Kidney (tissue), 14 donors: ENCODE measurements around the gene DCUN1D3. TPM values are rescaled to one million over a fixed set of nuclear protein-coding genes. Genes with fewer than 3 reads are reported as not detected.

Experiments used
- DNase-seq, 5 donors: peaks; one replicate each; pipeline ENCODE4 v3.0.0-alpha.2; 2013 to 2020
- FAIRE-seq: peaks from 2 replicates; lab custom pipeline; 2012; peaks lifted over from hg19 to GRCh38; lab: Jason Lieb, UNC
- H3K27ac ChIP-seq, 2 donors: one replicate each; pipeline ENCODE4 v1.7.0; 2013; ENCODE audit warnings: low read depth in 2 of 2, low read length in 2 of 2, inconsistent platforms in 1 of 2
- H3K27me3 ChIP-seq: one replicate; pipeline ENCODE4 v1.7.1; 2013; ENCODE audit warnings: low read length, inconsistent platforms; ENCODE audit not compliant: control insufficient read depth, insufficient read depth
- H3K36me3 ChIP-seq, 3 donors: one replicate each; pipeline versions ENCODE4 v1.7.0 to v1.7.1; 2013; ENCODE audit warnings: low read length in 3 of 3, control low read depth in 1 of 3, inconsistent platforms in 1 of 3; ENCODE audit not compliant: insufficient read depth in 3 of 3, control insufficient read depth in 2 of 3
- H3K4me1 ChIP-seq, 3 donors: one replicate each; pipeline versions ENCODE4 v1.7.0 to v1.7.1; 2013; ENCODE audit warnings: low read length in 3 of 3, inconsistent platforms in 1 of 3, low read depth in 1 of 3; ENCODE audit not compliant: control insufficient read depth in 2 of 3, insufficient read depth in 2 of 3
- H3K4me3 ChIP-seq, 3 donors: one replicate each; pipeline versions ENCODE4 v1.7.0 to v1.8.1; 2013; ENCODE audit warnings: low read length in 3 of 3, control low read depth in 1 of 3, inconsistent platforms in 1 of 3
- H3K9ac ChIP-seq, 3 donors: one replicate each; pipeline versions ENCODE4 v1.7.0 to v1.7.1; 2013; ENCODE audit warnings: low read length in 3 of 3, control low read depth in 1 of 3, inconsistent platforms in 1 of 3
- H3K9me3 ChIP-seq, 3 donors: one replicate each; pipeline versions ENCODE4 v1.7.0 to v1.7.1; 2013; ENCODE audit warnings: low read length in 3 of 3, control low read depth in 1 of 3, inconsistent platforms in 1 of 3; ENCODE audit not compliant: control insufficient read depth in 2 of 3, insufficient read depth in 1 of 3
- intact Hi-C: fragments of 100-400 bp; cut with DNase I; formaldehyde crosslinking; loops from one replicate; pipeline ENCODE4 v1.11.1; 2022
- polyA plus RNA-seq: library from polyadenylated mRNA; stranded (reverse); fragments of 350-450 nt; fragmentation: Illumina TruSeq; extraction: RNeasy Lipid Tissue Mini Kit (QIAGEN cat#74804); gene quantifications from one replicate; pipeline ENCODE4 v1.2.3, GENCODE V29; 2014; ENCODE audit warnings: low read depth, low replicate concordance; ENCODE audit not compliant: insufficient read depth
- total RNA-seq: library from RNA; stranded (reverse); fragmentation: NEBNext Ultra II Directional; extraction: Animal tissue kit (Norgen Biotek cat#: 25700); gene quantifications from one replicate; pipeline ENCODE4 v1.2.1, GENCODE V29; 2021
- TF ChIP-seq, protein P1 (sequence below): IDR thresholded peaks from 3 replicates; pipeline ENCODE4 v1.5.1; 2012; ENCODE audit warnings: mild to moderate bottlenecking, moderate library complexity, borderline replicate concordance; ENCODE audit not compliant: insufficient read depth; ENCODE audit errors: extremely low read depth
- donor health status: control.
- donor health status: control.
- donor health status: control.
- donor health status: control.
- donor health status: control.
- donor health status: DM: yes; HTN: yes; CAD: no.
- donor health status: Normal renal cell carcinoma (clear cell type).

DCUN1D3 gene
- total and polyA plus RNA-seq, 2 donors from 2014 or later = 3.5 to 16.3 TPM

DNA sequence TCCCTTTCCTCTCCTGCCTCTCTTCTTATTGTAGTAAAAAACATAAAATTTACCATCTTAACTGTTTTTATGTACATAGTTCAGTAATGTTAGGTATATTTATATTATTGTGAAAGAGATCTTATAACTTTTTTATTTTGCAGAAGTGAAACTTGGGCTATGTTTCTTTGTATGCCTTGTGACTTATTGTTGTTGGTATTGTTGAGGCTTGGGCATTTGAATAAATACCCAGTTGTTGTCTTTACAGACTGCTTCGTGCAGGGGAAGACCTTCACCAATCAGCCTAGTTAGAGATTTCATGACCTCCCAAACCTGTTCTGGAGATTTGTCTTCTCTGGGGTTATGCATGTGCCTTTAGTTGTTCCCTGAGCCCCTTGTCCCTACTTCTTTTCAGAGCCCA is 61.9 kb downstream of the DCUN1D3 start:
- H3K9ac ChIP-seq = no peak overlapping the region
- H3K27ac ChIP-seq = no peak overlapping the region
- no peaks in the 10 kb centered on the region for H3K27me3 ChIP-seq
- FAIRE-seq (no peak), DNase-seq (no peak)
- TF ChIP-seq, protein P1, sequence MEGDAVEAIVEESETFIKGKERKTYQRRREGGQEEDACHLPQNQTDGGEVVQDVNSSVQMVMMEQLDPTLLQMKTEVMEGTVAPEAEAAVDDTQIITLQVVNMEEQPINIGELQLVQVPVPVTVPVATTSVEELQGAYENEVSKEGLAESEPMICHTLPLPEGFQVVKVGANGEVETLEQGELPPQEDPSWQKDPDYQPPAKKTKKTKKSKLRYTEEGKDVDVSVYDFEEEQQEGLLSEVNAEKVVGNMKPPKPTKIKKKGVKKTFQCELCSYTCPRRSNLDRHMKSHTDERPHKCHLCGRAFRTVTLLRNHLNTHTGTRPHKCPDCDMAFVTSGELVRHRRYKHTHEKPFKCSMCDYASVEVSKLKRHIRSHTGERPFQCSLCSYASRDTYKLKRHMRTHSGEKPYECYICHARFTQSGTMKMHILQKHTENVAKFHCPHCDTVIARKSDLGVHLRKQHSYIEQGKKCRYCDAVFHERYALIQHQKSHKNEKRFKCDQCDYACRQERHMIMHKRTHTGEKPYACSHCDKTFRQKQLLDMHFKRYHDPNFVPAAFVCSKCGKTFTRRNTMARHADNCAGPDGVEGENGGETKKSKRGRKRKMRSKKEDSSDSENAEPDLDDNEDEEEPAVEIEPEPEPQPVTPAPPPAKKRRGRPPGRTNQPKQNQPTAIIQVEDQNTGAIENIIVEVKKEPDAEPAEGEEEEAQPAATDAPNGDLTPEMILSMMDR = no peak
- peaks cover 0 to 4% (median 2%) of the 10 kb centered on the region in 3 donors for H3K9me3 ChIP-seq
- intact Hi-C loops = no loop called here
- H3K4me3 ChIP-seq = no peak overlapping the region
- H3K36me3 ChIP-seq = no peaks in the 10 kb centered on the region
- no peaks in the 10 kb centered on the region for H3K4me1 ChIP-seq

DNA sequence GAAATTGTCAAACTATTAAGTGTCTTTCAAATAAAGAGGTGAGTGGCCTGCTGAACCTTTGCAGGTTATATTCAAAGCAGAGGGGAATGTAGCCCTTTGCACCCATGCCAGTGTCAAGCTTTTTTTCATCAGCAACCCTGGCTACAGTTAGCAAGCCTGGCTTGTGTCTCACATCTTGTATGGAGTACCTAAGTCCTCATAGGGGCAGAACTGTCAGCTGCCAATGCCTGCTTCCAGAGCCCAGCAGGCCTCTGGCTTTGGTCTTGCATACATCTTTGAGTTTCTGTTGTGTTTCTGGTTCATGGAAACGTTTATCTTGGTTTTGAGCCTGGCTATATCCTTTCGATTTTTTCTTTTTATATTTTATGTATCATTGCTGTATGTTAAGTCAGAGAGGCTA is 67.1 kb downstream of the DCUN1D3 start:
- Histone ChIP-seq H3K9me3 (peaks cover 0 to 4% (median 2%) of the 10 kb centered on the region in 3 donors), H3K9ac (no peak overlapping the region), H3K36me3 (no peaks in the 10 kb centered on the region), H3K4me3 (no peak overlapping the region), H3K27ac (no peak overlapping the region), H3K27me3 (no peaks in the 10 kb centered on the region), H3K4me1 (no peaks in the 10 kb centered on the region)
- no peak for FAIRE-seq
- TF ChIP-seq, protein P1 = no peak
- intact Hi-C loops = no loop called here
- no peak for DNase-seq

DNA sequence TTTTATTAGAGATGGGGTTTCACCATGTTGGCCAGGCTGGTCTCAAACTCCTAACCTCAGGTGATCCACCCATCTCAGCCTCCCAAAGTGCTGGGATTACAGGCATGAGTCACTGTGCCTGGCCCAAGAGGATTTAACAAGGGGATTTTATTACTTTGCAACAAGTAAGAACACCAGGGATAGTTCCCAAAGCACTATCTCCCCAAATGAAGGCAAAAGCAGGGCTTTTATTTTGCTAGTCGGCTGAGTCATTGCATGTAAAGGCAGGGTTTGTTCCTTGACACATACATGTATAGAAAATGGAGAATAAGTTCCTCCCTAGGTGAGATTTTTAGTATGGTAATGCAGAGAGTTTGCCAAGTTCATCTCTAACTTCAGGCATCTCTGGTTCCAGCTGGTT is 69.8 kb downstream of the DCUN1D3 start:
- no peak for DNase-seq
- H3K27ac ChIP-seq = no peak overlapping the region
- no peak overlapping the region for H3K9ac ChIP-seq
- TF ChIP-seq, protein P1 = no peak
- no peaks in the 10 kb centered on the region for H3K4me1 ChIP-seq
- no peak for FAIRE-seq
- H3K36me3 ChIP-seq = no peaks in the 10 kb centered on the region
- intact Hi-C loops = no loop called here
- H3K9me3 ChIP-seq = no peaks in the 10 kb centered on the region
- H3K27me3 ChIP-seq = no peaks in the 10 kb centered on the region
- H3K4me3 ChIP-seq = no peak overlapping the region

DNA sequence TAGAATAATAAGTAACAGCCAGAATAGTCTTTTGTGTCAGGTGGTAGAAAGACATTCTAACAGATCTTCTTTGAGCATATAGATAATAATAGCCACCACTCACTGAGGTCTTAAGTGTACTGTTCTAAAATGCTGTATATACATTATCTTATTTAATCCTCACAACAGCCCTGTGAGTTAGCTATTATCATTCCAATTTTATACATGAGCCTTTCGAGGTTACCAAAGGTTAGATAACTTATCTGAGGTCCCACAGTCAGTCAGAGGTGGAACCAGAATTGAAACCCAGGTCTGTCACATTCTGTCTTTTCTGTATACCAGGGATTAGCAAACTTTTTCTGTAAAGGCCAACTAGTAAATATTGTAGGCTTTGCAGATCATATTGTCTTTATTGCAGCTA is 70.6 kb downstream of the DCUN1D3 start:
- Histone ChIP-seq H3K36me3 (no peaks in the 10 kb centered on the region), H3K27me3 (no peaks in the 10 kb centered on the region), H3K27ac (no peak overlapping the region), H3K9me3 (no peaks in the 10 kb centered on the region), H3K9ac (no peak overlapping the region), H3K4me3 (no peak overlapping the region), H3K4me1 (no peaks in the 10 kb centered on the region)
- TF ChIP-seq, protein P1 = no peak
- intact Hi-C loops = no loop called here
- FAIRE-seq (no peak), DNase-seq (no peak)
